Panc1 (cell line): Measurements from ENCODE around the gene INPP5A.

Source experiments
- REST ChIP-seq, 2 experiments: IDR thresholded peaks; 2 replicates each; pipeline ENCODE4 v1.6.1; 2011 to 2012; ENCODE audit warnings: low read depth in 2 of 2, control low read depth in 1 of 2, low read length in 1 of 2, mild to moderate bottlenecking in 1 of 2, moderate library complexity in 1 of 2; ENCODE audit not compliant: insufficient read depth in 1 of 2
- SIN3A ChIP-seq: IDR thresholded peaks from 2 replicates; pipeline ENCODE4 v1.6.1; 2012; ENCODE audit warnings: low read depth, mild to moderate bottlenecking, low read length, moderate library complexity, borderline replicate concordance; ENCODE audit not compliant: insufficient read depth
- TCF7L2 ChIP-seq: IDR thresholded peaks from 2 replicates; pipeline ENCODE4 v1.6.1; 2011; ENCODE audit warnings: mild to moderate bottlenecking, low read depth, low read length, inconsistent platforms
- TF ChIP-seq, protein P1 (sequence below): fragments of 450-650 bp; IDR thresholded peaks from 2 replicates; pipeline ENCODE4 v1.5.1; 2017; ENCODE audit warnings: mild to moderate bottlenecking

GRCh38 chr10:132727411-132727810 lies 189.8 kb downstream of the INPP5A start:
- TF ChIP-seq, protein P1, sequence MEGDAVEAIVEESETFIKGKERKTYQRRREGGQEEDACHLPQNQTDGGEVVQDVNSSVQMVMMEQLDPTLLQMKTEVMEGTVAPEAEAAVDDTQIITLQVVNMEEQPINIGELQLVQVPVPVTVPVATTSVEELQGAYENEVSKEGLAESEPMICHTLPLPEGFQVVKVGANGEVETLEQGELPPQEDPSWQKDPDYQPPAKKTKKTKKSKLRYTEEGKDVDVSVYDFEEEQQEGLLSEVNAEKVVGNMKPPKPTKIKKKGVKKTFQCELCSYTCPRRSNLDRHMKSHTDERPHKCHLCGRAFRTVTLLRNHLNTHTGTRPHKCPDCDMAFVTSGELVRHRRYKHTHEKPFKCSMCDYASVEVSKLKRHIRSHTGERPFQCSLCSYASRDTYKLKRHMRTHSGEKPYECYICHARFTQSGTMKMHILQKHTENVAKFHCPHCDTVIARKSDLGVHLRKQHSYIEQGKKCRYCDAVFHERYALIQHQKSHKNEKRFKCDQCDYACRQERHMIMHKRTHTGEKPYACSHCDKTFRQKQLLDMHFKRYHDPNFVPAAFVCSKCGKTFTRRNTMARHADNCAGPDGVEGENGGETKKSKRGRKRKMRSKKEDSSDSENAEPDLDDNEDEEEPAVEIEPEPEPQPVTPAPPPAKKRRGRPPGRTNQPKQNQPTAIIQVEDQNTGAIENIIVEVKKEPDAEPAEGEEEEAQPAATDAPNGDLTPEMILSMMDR = no peak
- TF ChIP-seq REST (IDR thresholded peaks at IDR 0.05; ENCODE audit: insufficient read depth in 1 of 2, low read depth in 2 of 2, low read length in 1 of 2) (no peak), TCF7L2 (no peak), SIN3A (no peak)
